ENCODE data around the gene FNDC3B.

Gene FNDC3B

DNA sequence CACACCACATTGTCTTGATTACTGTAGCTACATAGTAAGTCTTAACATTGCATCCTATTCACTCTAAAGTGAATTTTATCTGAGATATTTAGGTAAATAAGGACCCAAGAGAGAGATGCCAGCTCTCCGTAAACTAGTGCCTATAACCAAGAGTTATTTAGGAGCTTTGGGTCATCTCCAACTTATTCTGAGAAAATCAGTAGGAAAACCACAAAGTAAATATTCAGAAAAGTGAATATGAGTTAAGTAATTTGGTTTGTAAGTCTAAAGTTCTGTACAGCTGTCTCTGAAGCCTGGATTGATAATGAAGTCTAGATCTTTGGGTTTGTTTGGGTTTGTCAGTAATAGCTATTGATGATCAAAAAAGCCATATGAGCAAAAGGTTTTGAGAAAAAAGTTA, 120.0 kb downstream of the FNDC3B start:
- Histone ChIP-seq H3F3A (ENCODE audit: low read depth) (no peaks in the 10 kb centered on the region), H3K4me3 (ENCODE audit: low read length, poor library complexity, severe bottlenecking) (no peak overlapping the region), H3K4me1 (ENCODE audit: insufficient read depth, low read length, poor library complexity, severe bottlenecking) (peaks cover 10% of the 10 kb centered on the region), H4K20me1 (ENCODE audit: insufficient read depth, low read length, poor library complexity, severe bottlenecking) (peaks cover 3% of the 10 kb centered on the region), H3K79me2 (ENCODE audit: insufficient read depth, low read length) (peaks cover 6% of the 10 kb centered on the region), H3K27me3 (ENCODE audit: insufficient read depth, low read length, poor library complexity, severe bottlenecking) (no peaks in the 10 kb centered on the region), H2AFZ (ENCODE audit: low read length) (no peak overlapping the region), H3K9ac (ENCODE audit: low read depth, low read length, poor library complexity, severe bottlenecking) (no peak overlapping the region), H3K9me3 (ENCODE audit: insufficient read depth, low read depth, low read length) (no peaks in the 10 kb centered on the region), H3K9me2 (replicated peaks; ENCODE audit: low read depth, low read length) (no peaks in the 10 kb centered on the region), H3K4me2 (ENCODE audit: low read depth, low read length, poor library complexity, severe bottlenecking) (no peak overlapping the region), H3K36me3 (ENCODE audit: insufficient read depth, low read length) (no peaks in the 10 kb centered on the region)
- TF ChIP-seq, protein P1, sequence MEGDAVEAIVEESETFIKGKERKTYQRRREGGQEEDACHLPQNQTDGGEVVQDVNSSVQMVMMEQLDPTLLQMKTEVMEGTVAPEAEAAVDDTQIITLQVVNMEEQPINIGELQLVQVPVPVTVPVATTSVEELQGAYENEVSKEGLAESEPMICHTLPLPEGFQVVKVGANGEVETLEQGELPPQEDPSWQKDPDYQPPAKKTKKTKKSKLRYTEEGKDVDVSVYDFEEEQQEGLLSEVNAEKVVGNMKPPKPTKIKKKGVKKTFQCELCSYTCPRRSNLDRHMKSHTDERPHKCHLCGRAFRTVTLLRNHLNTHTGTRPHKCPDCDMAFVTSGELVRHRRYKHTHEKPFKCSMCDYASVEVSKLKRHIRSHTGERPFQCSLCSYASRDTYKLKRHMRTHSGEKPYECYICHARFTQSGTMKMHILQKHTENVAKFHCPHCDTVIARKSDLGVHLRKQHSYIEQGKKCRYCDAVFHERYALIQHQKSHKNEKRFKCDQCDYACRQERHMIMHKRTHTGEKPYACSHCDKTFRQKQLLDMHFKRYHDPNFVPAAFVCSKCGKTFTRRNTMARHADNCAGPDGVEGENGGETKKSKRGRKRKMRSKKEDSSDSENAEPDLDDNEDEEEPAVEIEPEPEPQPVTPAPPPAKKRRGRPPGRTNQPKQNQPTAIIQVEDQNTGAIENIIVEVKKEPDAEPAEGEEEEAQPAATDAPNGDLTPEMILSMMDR (conservative IDR thresholded peaks at IDR 0.05; ENCODE audit: low read length): no peak
- no peak for TF ChIP-seq EZH2phosphoT487 (IDR thresholded peaks at IDR 0.05; ENCODE audit: borderline replicate concordance)

DNA sequence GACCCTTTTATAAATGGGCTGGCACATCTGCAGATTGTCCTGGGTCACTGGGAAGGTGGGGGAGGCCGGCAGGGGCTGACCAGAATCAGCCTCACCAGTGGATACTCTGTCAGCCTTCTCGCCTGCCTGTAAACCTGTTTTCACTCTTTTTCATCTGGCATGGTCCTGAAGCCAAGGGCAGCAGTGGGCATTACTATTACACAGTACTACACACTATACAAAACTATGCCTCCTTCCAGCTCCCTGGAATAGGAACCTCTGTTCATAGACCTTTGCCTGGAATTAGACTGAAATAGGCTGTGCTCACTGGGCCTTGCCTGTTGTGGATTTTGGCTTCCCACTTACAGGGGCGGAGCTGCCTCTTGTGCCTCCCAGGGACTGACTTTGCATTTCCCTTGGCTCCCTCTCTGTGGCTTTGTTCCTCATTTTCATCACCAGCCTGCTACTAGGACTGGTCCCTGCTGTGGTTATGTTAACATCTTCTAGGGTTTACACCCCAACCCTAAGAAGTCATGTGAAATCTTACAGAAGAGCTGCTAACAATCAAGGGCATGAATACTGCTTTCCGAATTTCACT, 120.7 kb downstream of the FNDC3B start:
- no peak overlapping the region for H2AFZ ChIP-seq (ENCODE audit: low read length)
- H3K4me3 ChIP-seq (ENCODE audit: low read length, poor library complexity, severe bottlenecking): no peak overlapping the region
- no peaks in the 10 kb centered on the region for H3K9me2 ChIP-seq (replicated peaks; ENCODE audit: low read depth, low read length)
- no peaks in the 10 kb centered on the region for H3K36me3 ChIP-seq (ENCODE audit: insufficient read depth, low read length)
- peaks cover 3% of the 10 kb centered on the region for H4K20me1 ChIP-seq (ENCODE audit: insufficient read depth, low read length, poor library complexity, severe bottlenecking)
- no peaks in the 10 kb centered on the region for H3F3A ChIP-seq (ENCODE audit: low read depth)
- no peak overlapping the region for H3K9ac ChIP-seq (ENCODE audit: low read depth, low read length, poor library complexity, severe bottlenecking)
- peaks cover 4% of the 10 kb centered on the region for H3K4me1 ChIP-seq (ENCODE audit: insufficient read depth, low read length, poor library complexity, severe bottlenecking)
- H3K79me2 ChIP-seq (ENCODE audit: insufficient read depth, low read length): no peaks in the 10 kb centered on the region; the same call in none of the 2 replicates
- no peak overlapping the region for H3K4me2 ChIP-seq (ENCODE audit: low read depth, low read length, poor library complexity, severe bottlenecking)
- no peaks in the 10 kb centered on the region for H3K9me3 ChIP-seq (ENCODE audit: insufficient read depth, low read depth, low read length)
- no peaks in the 10 kb centered on the region for H3K27me3 ChIP-seq (ENCODE audit: insufficient read depth, low read length, poor library complexity, severe bottlenecking)
- no peak for TF ChIP-seq EZH2phosphoT487 (IDR thresholded peaks at IDR 0.05; ENCODE audit: borderline replicate concordance)
- TF ChIP-seq, protein P1 (conservative IDR thresholded peaks at IDR 0.05; ENCODE audit: low read length): no peak

DNA sequence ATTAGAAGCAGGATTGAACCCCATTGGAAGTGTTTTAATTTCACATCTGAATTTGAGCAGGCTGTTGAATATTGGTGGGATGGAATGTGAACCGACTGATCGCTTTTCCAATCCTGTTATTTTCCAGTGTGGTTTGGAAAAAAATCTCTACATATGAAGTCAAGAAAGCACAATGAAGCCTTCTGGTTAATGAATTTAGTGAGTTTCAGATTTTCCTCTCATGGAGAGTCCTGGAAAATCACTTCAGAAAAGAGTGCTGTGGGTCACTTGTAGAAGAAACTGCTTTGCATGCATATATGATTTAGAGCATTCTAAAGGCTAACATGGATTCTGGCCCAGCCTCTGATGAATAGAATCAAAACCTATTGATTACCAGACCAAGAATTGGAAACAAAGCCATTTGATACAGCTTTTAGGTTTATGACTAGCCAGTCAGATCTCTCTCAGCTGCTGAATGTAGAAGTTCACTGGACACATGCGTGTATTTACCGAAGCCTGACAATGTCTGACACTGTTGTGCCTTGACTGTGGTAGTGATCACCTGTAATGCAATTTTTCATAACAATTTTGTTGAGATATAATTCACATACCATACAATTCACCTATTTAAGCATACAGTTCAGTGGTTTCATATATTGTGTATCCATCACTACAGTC, 121.9 kb downstream of the FNDC3B start:
- Histone ChIP-seq H3K9ac (ENCODE audit: low read depth, low read length, poor library complexity, severe bottlenecking) (no peak overlapping the region), H3K36me3 (ENCODE audit: insufficient read depth, low read length) (no peaks in the 10 kb centered on the region), H3K9me3 (ENCODE audit: insufficient read depth, low read depth, low read length) (no peaks in the 10 kb centered on the region), H3K4me2 (ENCODE audit: low read depth, low read length, poor library complexity, severe bottlenecking) (no peak overlapping the region), H3K79me2 (ENCODE audit: insufficient read depth, low read length) (no peaks in the 10 kb centered on the region; the same call in none of the 2 replicates), H3K9me2 (replicated peaks; ENCODE audit: low read depth, low read length) (no peaks in the 10 kb centered on the region), H3F3A (ENCODE audit: low read depth) (no peaks in the 10 kb centered on the region), H3K4me1 (ENCODE audit: insufficient read depth, low read length, poor library complexity, severe bottlenecking) (no peaks in the 10 kb centered on the region), H3K27me3 (ENCODE audit: insufficient read depth, low read length, poor library complexity, severe bottlenecking) (no peaks in the 10 kb centered on the region), H2AFZ (ENCODE audit: low read length) (no peak overlapping the region), H4K20me1 (ENCODE audit: insufficient read depth, low read length, poor library complexity, severe bottlenecking) (no peaks in the 10 kb centered on the region), H3K4me3 (ENCODE audit: low read length, poor library complexity, severe bottlenecking) (no peak overlapping the region)
- TF ChIP-seq, protein P1 (conservative IDR thresholded peaks at IDR 0.05; ENCODE audit: low read length): no peak
- TF ChIP-seq EZH2phosphoT487 (IDR thresholded peaks at IDR 0.05; ENCODE audit: borderline replicate concordance): no peak

All from Loucy (cell line).